HT-29 (cell line): ENCODE results near the gene LRRC61. TPM values are rescaled to one million over a fixed set of nuclear protein-coding genes. Genes with fewer than 3 reads are reported as not detected.
"Not testable (repeated sequence)": the region's sequence is repeated elsewhere in the genome, so short reads cannot be mapped to it uniquely, and the experiment has no call there.

Source experiments
- DNase-seq: peaks from one replicate; pipeline ENCODE4 v3.0.0-alpha.2; 2015; ENCODE audit warnings: low spot score
- total RNA-seq: library from RNA; depleted of rRNA; stranded (reverse); fragments of >200 nt; shearing (Covaris generic); gene quantifications from 2 replicates; pipeline ENCODE4 v1.2.3, GENCODE V29; 2014

Gene LRRC61
- total RNA-seq, 1 experiment from 2014 or later, result 76.1 TPM

DNA sequence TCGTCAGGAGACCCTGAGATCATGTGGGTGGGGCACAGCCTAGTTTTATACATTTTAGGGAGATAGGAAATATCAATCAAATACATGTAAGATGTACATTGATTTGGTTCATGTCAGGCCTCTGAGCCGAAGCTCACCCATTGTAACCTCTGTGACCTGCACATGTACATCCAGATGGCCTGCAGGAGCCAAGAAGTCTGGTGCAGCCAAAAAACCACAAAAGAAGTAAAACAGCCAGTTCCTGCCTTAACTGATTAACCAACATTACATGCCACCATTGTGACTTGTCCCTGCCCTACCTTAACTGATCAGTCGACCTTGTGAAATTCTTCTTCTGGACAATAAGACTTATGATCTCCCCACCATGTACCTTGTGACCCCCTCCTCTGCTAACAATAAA, 16.0 kb upstream of the LRRC61 start:
- DNase-seq, result no peak

- DNase-seq, result peak; percentile 34
These were observed 15.3 kb upstream of the LRRC61 start for GRCh38 chr7:150307904-150308303.

GRCh38 chr7:150308575-150308974, 14.6 kb upstream of the LRRC61 start:
- DNase-seq, result no peak

DNA sequence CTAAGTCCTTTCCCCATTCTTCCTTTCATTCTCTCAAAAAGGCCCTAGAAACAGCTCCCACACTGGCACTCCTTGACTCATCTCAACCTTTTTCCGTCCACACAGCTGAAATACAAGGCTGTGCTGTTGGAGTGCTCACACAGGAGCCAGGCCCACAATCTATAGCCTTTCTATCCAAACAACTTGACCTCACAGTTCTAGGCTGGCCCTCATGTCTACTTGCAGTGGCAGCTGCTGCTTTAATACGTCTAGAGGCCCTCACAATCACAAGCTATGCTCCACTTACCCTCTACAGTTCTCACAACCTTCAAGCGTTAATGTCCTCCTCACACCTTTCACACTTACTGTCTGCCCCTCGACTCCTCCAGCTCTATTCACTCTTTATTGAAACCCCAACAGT, 12.0 kb upstream of the LRRC61 start:
- no peak for DNase-seq

DNA sequence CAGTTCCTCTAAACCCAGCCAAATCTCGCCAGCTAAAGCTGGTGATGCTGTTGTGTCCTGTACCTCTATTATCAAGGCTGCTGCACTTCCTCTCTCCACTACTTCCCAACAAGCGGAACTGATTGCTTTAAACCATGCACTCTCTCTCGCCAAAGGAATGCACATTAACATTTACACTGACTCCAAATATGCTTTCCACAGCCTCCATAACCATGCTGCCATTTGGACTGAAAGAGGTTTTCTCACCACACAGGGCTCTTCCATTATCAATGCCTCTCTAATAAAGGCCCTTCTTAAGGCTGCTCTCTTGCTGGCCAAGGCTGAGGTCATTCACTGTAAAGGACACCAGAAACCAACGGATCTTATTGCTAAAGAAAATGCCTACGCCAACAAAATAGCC, 11.4 kb upstream of the LRRC61 start:
- DNase-seq, result no peak

DNA sequence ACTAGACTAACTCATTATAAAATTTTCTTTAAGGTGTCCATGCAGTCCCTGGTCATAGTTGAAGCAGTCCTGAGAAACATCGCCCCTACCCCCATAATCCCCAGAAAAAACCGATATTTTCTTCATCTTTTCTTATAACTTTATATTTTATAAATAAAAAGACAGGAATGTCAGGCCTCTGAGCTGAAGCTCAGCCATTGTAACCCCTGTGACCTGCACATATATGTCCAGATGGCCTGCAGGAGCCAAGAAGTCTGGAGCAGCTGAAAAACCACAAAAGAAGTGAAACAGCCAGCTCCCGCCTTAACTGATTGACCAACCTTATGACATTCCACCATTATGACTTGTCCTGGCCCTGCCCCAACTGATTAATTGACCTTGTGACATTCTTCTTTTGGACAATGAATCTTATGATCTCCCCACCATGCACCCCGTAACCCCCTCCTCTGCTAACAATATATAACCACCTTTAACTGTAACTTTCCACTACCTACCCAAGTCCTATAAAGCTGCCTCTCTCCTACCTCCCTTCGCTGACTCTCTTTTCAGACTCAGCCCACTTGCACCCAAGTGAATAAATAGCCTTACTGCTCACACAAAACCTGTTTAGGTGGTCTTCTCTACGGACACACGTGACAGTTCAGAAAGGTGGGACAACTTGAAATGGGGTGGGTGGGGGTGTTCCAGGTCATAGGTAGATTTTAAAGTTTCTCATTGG, 10.3 kb upstream of the LRRC61 start:
- DNase-seq, result peak; percentile 49

- no peak for DNase-seq
These were observed 9.8 kb upstream of the LRRC61 start for GRCh38 chr7:150313367-150313809.

DNA sequence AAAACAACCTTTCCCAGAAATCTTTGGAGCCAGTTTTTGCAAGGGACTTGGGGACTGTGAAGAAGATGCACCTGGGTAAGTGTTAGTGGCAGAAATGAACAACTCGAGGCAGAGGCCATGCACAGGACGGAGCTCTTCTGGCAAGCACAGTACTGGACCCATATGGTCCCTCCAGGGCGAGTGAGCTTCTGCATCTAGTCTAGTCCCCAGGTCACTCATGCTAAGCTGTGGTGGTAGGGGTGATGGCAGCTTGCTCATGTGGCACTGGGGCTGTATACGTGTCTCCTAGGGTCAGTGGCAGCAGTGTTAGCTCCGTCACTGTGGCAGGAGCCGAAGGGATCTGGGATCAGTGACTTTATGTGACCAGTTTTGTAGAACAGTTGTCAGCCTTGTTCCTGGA, 9.3 kb upstream of the LRRC61 start:
- no peak for DNase-seq

GRCh38 chr7:150314639-150315239, 8.4 kb upstream of the LRRC61 start:
- no peak for DNase-seq

DNA sequence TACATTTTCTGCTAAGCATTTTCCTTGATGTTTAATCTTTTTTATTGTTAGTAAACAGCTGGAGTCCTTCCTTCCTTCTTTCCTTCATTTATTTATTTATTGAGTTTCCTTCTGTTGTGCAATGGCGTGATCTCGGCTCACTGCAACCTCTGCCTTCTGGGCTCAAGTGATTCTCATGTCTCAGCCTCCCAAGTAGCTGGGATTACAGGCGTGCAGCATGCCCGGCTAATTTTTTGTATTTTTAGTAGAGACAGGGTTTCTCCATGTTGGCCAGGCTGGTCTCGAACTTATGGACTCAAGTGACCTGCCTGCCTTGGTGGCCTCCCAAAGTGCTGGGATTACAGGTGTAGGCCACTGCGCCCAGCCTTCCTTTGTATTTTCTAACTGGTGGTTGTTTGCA, 6.2 kb upstream of the LRRC61 start:
- not testable (repeated sequence) for DNase-seq

- DNase-seq, result no peak
These were observed 5.3 kb upstream of the LRRC61 start for GRCh38 chr7:150317748-150318444.

- DNase-seq, result no peak
These were observed 1.4 kb upstream of the LRRC61 start for GRCh38 chr7:150321788-150322113.

GRCh38 chr7:150322114-150322832, 882 bp upstream of the LRRC61 start:
- no peak for DNase-seq

DNA sequence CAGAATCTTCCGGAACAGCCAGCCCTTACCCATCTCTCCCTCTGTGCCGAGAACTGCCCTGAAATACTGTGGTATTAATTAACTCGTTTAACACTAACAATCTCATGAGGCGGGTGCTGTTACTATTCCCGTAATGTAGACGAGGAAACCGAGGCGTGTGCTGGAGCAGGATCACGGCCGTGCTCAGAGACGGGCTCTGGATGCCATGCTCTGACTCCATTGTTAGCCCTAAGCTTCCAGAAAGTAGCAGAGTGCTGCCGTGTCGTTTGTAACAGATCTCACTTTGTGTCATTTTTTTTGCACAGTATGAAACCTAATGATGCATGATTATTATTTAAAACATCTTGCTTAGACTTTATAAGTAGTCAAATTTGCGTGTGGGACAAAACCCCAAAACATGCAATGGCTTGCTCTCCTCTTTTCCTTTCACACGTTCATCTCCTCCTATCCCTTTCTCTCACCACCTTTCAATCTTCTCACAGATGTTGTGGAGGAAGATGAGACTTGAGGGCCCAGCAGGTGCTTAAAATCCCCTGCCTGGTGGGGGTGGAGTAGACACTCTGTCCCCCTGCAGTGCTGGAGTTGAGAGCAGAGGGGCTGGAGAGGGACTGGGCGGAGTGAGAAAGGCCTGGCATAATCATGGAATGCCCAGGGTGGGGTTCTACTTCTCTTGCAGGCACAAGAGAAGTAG, 672 bp downstream of the LRRC61 start:
- DNase-seq, result peak; percentile 61

DNA sequence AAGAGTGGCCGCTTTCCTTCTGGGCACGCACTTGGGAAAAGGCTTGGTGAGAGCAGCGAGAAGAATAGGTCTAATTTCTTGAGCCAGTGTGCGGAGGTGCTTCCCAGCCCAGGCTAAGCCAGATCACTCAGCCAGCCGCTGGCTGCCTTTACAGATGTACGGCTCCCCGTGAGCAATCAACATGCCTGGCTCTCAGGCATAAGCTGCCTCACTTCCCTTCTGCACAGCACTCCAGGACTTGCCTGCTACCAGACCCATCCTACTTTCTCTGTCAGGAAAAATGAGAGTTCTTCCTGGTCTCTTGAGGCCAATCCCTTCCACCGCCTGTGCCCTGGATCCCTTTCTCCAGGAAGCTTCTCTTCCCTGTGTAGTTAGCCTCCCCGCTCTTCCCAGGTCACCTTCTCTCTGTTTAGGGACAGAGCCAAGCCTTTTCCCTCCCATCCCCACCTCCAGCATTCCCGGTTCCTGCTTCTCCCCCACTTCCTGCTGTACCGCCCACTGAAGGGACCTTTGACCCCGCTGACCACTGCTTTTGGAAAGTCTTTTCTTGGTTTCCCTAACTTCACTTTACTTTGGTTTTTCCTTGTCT, 1.3 kb downstream of the LRRC61 start:
- peak; percentile 72 for DNase-seq

- no peak for DNase-seq
These were observed 2.0 kb downstream of the LRRC61 start for GRCh38 chr7:150325110-150325611.

- DNase-seq, result no peak
These were observed 2.7 kb downstream of the LRRC61 start for GRCh38 chr7:150325901-150326300.

GRCh38 chr7:150326657-150327268, 3.6 kb downstream of the LRRC61 start:
- DNase-seq, result no peak

- no peak for DNase-seq
These were observed 4.2 kb downstream of the LRRC61 start for GRCh38 chr7:150327308-150327707.

DNA sequence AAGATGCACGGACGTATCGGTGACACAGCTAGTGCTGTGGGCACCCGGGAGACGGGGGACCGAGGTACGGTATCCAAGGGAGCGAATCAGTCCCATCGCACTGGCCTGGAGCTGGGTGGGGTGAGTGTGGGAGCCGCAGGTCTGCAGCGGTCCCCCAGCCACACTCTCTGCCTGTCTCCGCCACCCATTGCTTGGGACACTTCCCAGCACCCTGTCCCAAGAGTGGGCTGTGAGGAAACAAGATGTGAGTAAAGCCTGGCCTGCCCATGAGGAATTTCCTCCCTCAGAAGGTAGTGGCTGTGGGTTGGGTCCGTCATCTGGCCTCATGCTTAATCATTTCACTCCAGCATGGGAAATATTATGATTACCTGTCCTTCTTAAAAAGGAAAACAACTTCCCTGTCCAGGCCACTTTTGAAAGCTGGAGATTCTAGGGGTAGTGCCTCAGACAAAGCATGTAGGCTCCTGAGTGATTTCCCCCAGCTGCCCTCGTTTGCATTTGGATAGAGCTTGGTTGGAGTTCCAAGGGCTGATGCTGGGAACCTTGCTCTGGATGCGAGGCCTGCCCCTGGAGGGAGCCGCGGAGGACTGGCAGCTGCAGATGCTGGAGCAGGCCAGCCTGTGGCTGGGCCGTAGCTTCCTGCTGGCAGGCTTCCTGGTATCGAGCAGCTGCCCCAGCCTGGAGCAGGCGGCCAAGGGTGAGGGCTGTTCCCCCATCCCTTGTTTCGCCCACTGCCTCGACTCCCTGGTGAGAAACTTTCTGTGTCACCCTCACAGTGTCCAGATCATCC, 6.4 kb downstream of the LRRC61 start:
- DNase-seq, result no peak
